B cell (primary cell): ENCODE measurements around the gene OTOGL.

Experiments
- EZH2 ChIP-seq: IDR thresholded peaks from 2 replicates; pipeline ENCODE4 v1.6.1; 2012; ENCODE audit warnings: borderline replicate concordance, low read depth, mild to moderate bottlenecking, moderate library complexity, low read length; ENCODE audit not compliant: insufficient read depth, poor library complexity, severe bottlenecking
- TF ChIP-seq, protein P1 (sequence below): fragments of 200-600 bp; IDR thresholded peaks from one replicate; pipeline ENCODE4 v1.8.0; 2022; ENCODE audit warnings: antibody characterized with exemption, mild to moderate bottlenecking

DNA sequence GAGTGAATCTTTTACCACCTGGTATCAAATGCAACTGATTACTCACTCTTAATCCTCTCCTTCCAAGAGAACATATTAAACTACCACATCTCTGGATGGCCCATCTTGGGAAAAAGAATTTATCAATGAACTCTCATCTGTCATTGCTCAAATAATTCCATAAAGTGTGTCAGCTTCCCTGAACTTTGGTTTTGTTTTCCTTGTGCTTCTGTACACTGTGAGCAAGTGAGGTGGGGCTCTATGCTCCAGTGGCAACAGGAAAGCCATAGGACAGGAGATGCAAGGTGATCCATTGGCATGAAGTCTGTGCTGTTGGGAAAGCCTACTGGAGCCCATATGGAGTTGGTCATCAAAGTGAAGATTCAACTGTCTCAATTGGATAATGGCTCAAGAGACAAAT is 17.4 kb downstream of the OTOGL start:
- TF ChIP-seq, protein P1, sequence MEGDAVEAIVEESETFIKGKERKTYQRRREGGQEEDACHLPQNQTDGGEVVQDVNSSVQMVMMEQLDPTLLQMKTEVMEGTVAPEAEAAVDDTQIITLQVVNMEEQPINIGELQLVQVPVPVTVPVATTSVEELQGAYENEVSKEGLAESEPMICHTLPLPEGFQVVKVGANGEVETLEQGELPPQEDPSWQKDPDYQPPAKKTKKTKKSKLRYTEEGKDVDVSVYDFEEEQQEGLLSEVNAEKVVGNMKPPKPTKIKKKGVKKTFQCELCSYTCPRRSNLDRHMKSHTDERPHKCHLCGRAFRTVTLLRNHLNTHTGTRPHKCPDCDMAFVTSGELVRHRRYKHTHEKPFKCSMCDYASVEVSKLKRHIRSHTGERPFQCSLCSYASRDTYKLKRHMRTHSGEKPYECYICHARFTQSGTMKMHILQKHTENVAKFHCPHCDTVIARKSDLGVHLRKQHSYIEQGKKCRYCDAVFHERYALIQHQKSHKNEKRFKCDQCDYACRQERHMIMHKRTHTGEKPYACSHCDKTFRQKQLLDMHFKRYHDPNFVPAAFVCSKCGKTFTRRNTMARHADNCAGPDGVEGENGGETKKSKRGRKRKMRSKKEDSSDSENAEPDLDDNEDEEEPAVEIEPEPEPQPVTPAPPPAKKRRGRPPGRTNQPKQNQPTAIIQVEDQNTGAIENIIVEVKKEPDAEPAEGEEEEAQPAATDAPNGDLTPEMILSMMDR = no peak
- no peak for TF ChIP-seq EZH2
